Measurements from ENCODE around the gene HCN4. TPM values are rescaled to one million over a fixed set of nuclear protein-coding genes. Genes with fewer than 3 reads are reported as not detected.

Gene HCN4
- total RNA-seq, 2 experiments from 2014 or later, result not detected

GRCh38 chr15:73382115-73382514 is 13.4 kb upstream of the HCN4 start:
- Histone ChIP-seq H3K27me3 (ENCODE audit: control insufficient read depth in 1 of 2, insufficient read depth in 2 of 2, low read length in 2 of 2) (peaks cover 14 to 17% of the 10 kb centered on the region in 2 experiments), H3K27ac (ENCODE audit: low read depth in 1 of 2, low read length in 2 of 2) (no peak overlapping the region), H3K36me3 (ENCODE audit: insufficient read depth, low read length) (no peaks in the 10 kb centered on the region), H3K4me3 (ENCODE audit: low read length) (no peak overlapping the region), H3K9me3 (ENCODE audit: control insufficient read depth in 1 of 2, insufficient read depth in 1 of 2, low read length in 2 of 2) (peaks cover 0 to 8% of the 10 kb centered on the region in 2 experiments), H3K4me1 (ENCODE audit: insufficient read depth, low read length) (no peaks in the 10 kb centered on the region)
- H3K27ac Mint-ChIP-seq, result no peak overlapping the region
- peaks cover 14% of the 10 kb centered on the region for H3K9me3 Mint-ChIP-seq
- DNase-seq, result no peak
- ChIA-PET CTCF (no interaction called here), POLR2A (no interaction called here)
- no peaks in the 10 kb centered on the region for H3K36me3 Mint-ChIP-seq (ENCODE audit: low read depth)
- ATAC-seq (ENCODE audit: poor library complexity), result no peak
- H3K27me3 Mint-ChIP-seq, result peaks cover 53% of the 10 kb centered on the region
- H3K4me3 Mint-ChIP-seq, result no peak overlapping the region
- TF ChIP-seq CTCF (IDR thresholded peaks at IDR 0.05), result no peak
- intact Hi-C loops (cut with DNase I, micrococcal nuclease), result no loop called here
- no peaks in the 10 kb centered on the region for H3K4me1 Mint-ChIP-seq (ENCODE audit: low read depth)

- H3K27ac ChIP-seq (ENCODE audit: low read depth in 1 of 2, low read length in 2 of 2), result no peak overlapping the region
- H3K4me1 ChIP-seq (ENCODE audit: insufficient read depth, low read length), result no peaks in the 10 kb centered on the region
- TF ChIP-seq CTCF (IDR thresholded peaks at IDR 0.05), result no peak
- no peaks in the 10 kb centered on the region for H3K36me3 ChIP-seq (ENCODE audit: insufficient read depth, low read length)
- no peak for ATAC-seq (ENCODE audit: poor library complexity)
- Mint-ChIP-seq H3K4me1 (ENCODE audit: low read depth) (no peaks in the 10 kb centered on the region), H3K27ac (no peak overlapping the region), H3K36me3 (ENCODE audit: low read depth) (no peaks in the 10 kb centered on the region), H3K27me3 (peaks cover 45% of the 10 kb centered on the region), H3K9me3 (peaks cover 14% of the 10 kb centered on the region), H3K4me3 (no peak overlapping the region)
- ChIA-PET CTCF (no interaction called here), POLR2A (no interaction called here)
- intact Hi-C loops (cut with DNase I, micrococcal nuclease), result no loop called here
- no peak overlapping the region for H3K4me3 ChIP-seq (ENCODE audit: low read length)
- DNase-seq, result no peak
- H3K27me3 ChIP-seq (ENCODE audit: control insufficient read depth in 1 of 2, insufficient read depth in 2 of 2, low read length in 2 of 2), result peaks cover 10 to 17% of the 10 kb centered on the region in 2 experiments
- peaks cover 0 to 12% of the 10 kb centered on the region in 2 experiments for H3K9me3 ChIP-seq (ENCODE audit: control insufficient read depth in 1 of 2, insufficient read depth in 1 of 2, low read length in 2 of 2)
These were observed 11.9 kb upstream of the HCN4 start for GRCh38 chr15:73380661-73381060.

- H3K9me3 ChIP-seq (ENCODE audit: control insufficient read depth in 1 of 2, insufficient read depth in 1 of 2, low read length in 2 of 2), result peaks cover 0 to 16% of the 10 kb centered on the region in 2 experiments
- CTCF ChIA-PET, result no interaction called here
- DNase-seq, result no peak
- H3K27ac ChIP-seq (ENCODE audit: low read depth in 1 of 2, low read length in 2 of 2), result no peak overlapping the region
- no peak for ATAC-seq (ENCODE audit: poor library complexity)
- Mint-ChIP-seq H3K9me3 (peaks cover 14% of the 10 kb centered on the region), H3K27me3 (peaks cover 27% of the 10 kb centered on the region), H3K27ac (no peak overlapping the region), H3K4me1 (ENCODE audit: low read depth) (no peaks in the 10 kb centered on the region), H3K4me3 (no peak overlapping the region), H3K36me3 (ENCODE audit: low read depth) (no peaks in the 10 kb centered on the region)
- intact Hi-C loops (cut with DNase I, micrococcal nuclease), result no loop called here
- POLR2A ChIA-PET, result no interaction called here
- TF ChIP-seq CTCF (IDR thresholded peaks at IDR 0.05), result no peak
- no peaks in the 10 kb centered on the region for H3K4me1 ChIP-seq (ENCODE audit: insufficient read depth, low read length)
- peaks cover 4 to 12% of the 10 kb centered on the region in 2 experiments for H3K27me3 ChIP-seq (ENCODE audit: control insufficient read depth in 1 of 2, insufficient read depth in 2 of 2, low read length in 2 of 2)
- H3K36me3 ChIP-seq (ENCODE audit: insufficient read depth, low read length), result no peaks in the 10 kb centered on the region
- H3K4me3 ChIP-seq (ENCODE audit: low read length), result no peak overlapping the region
These were observed 9.3 kb upstream of the HCN4 start for GRCh38 chr15:73378089-73378488.
